Activated B cell treated with CpG ODN at 0.5 μM for 24 hours (primary cell): ENCODE results near the gene NFIC. TPM values are rescaled to one million over a fixed set of nuclear protein-coding genes. Genes with fewer than 3 reads are reported as not detected.
"Not testable (repeated sequence)": the region's sequence is repeated elsewhere in the genome, so short reads cannot be mapped to it uniquely, and the experiment has no call there.

Experiments
- ATAC-seq: fragments of 200-7000 bp; cut with Tn5 transposase; one replicate; pipeline ENCODE4 v1.10.0; 2021; ENCODE audit warnings: low read depth, mild to moderate bottlenecking, moderate library complexity
- CTCF ChIA-PET: fragments of 350-600 bp; sonication (Branson Sonifier 250); formaldehyde crosslinking; loops from one replicate; lab custom pipeline; 2021; ENCODE audit warnings: antibody characterized with exemption; lab: Charles Lee
- POLR2A ChIA-PET: fragments of 350-600 bp; sonication (Branson Sonifier 250); formaldehyde crosslinking; loops from one replicate; lab custom pipeline; 2021; ENCODE audit warnings: antibody characterized with exemption; lab: Charles Lee
- DNase-seq: peaks from one replicate; pipeline ENCODE4 v3.0.0; 2022
- H3K27ac Mint-ChIP-seq: one replicate; pipeline ENCODE4 v1.8.0; 2020; ENCODE audit warnings: mixed read lengths
- H3K27me3 Mint-ChIP-seq: one replicate; pipeline ENCODE4 v1.8.0; 2021; ENCODE audit warnings: mixed read lengths
- H3K36me3 Mint-ChIP-seq: one replicate; pipeline ENCODE4 v1.8.0; 2021; ENCODE audit warnings: low read depth, mixed read lengths
- H3K4me1 Mint-ChIP-seq: one replicate; pipeline ENCODE4 v1.8.0; 2021; ENCODE audit warnings: mixed read lengths
- H3K4me3 Mint-ChIP-seq: one replicate; pipeline ENCODE4 v1.8.0; 2020; ENCODE audit warnings: mild to moderate bottlenecking, mixed read lengths
- H3K9me3 Mint-ChIP-seq: one replicate; pipeline ENCODE4 v1.8.0; 2020; ENCODE audit warnings: mixed read lengths
- CTCF ChIP-seq: fragments of 200-600 bp; IDR thresholded peaks from one replicate; pipeline ENCODE4 v1.8.0; 2022; ENCODE audit warnings: antibody characterized with exemption, mild to moderate bottlenecking
- intact Hi-C: fragments of 100-400 bp; cut with micrococcal nuclease; formaldehyde crosslinking; loops from one replicate; pipeline ENCODE4 v1.15.1; 2024
- total RNA-seq: library from RNA; stranded (reverse); gene quantifications from 2 replicates; pipeline ENCODE4 v1.2.3, GENCODE V29; 2022

The NFIC gene
- total RNA-seq, 1 donor from 2014 or later, result 18.8 TPM

GRCh38 chr19:3336680-3337523 lies 29.5 kb upstream of the NFIC start:
- peaks cover 3% of the 10 kb centered on the region for H3K4me1 Mint-ChIP-seq
- no peak for DNase-seq
- H3K36me3 Mint-ChIP-seq, result no peaks in the 10 kb centered on the region
- H3K9me3 Mint-ChIP-seq, result no peaks in the 10 kb centered on the region
- peaks cover 18% of the 10 kb centered on the region for H3K27me3 Mint-ChIP-seq
- no peak overlapping the region for H3K4me3 Mint-ChIP-seq
- ChIA-PET CTCF (interaction anchor here (0.6 kb wide), 1 partner anchor 94 kb away, joined by 3 read pairs; no protein-coding TSS in a partner anchor), POLR2A (no interaction called here)
- no peak for ATAC-seq
- no peak for TF ChIP-seq CTCF
- intact Hi-C loops, result no loop called here
- no peak overlapping the region for H3K27ac Mint-ChIP-seq

- intact Hi-C loops, result no loop called here
- CTCF ChIA-PET, result no interaction called here
- POLR2A ChIA-PET, result interaction anchor here (0.7 kb wide), 1 partner anchor 1676 kb away, joined by 6 read pairs; no protein-coding TSS in a partner anchor
- peak; percentile 28 for ATAC-seq
- TF ChIP-seq CTCF, result no peak
- H3K36me3 Mint-ChIP-seq, result no peaks in the 10 kb centered on the region
- H3K27me3 Mint-ChIP-seq, result peaks cover 18% of the 10 kb centered on the region
- H3K9me3 Mint-ChIP-seq, result no peaks in the 10 kb centered on the region
- no peak for DNase-seq
- no peak overlapping the region for H3K27ac Mint-ChIP-seq
- H3K4me3 Mint-ChIP-seq, result no peak overlapping the region
- peaks cover 3% of the 10 kb centered on the region for H3K4me1 Mint-ChIP-seq
Observed at GRCh38 chr19:3338541-3339181, 27.7 kb upstream of the NFIC start.

GRCh38 chr19:3340340-3340739 lies 26.0 kb upstream of the NFIC start:
- ATAC-seq, result no peak

GRCh38 chr19:3342246-3342645 lies 24.1 kb upstream of the NFIC start:
- Mint-ChIP-seq H3K4me1 (peaks cover 6% of the 10 kb centered on the region), H3K27ac (no peak overlapping the region), H3K9me3 (no peaks in the 10 kb centered on the region), H3K36me3 (no peaks in the 10 kb centered on the region), H3K4me3 (no peak overlapping the region), H3K27me3 (peaks cover 12% of the 10 kb centered on the region)
- ATAC-seq, result no peak
- DNase-seq, result no peak
- TF ChIP-seq CTCF, result no peak
- intact Hi-C loops, result no loop called here
- POLR2A ChIA-PET, result no interaction called here
- CTCF ChIA-PET, result interaction anchor here (1.7 kb wide), 1 partner anchor 87 kb away, joined by 16 read pairs; no protein-coding TSS in a partner anchor

More at GRCh38 chr19:3340340-3340739, 26.0 kb upstream of the NFIC start:
- H3K27me3 Mint-ChIP-seq, result peaks cover 20% of the 10 kb centered on the region
- ChIA-PET CTCF (no interaction called here), POLR2A (no interaction called here)
- no peaks in the 10 kb centered on the region for H3K36me3 Mint-ChIP-seq
- intact Hi-C loops, result no loop called here
- no peaks in the 10 kb centered on the region for H3K9me3 Mint-ChIP-seq
- H3K4me1 Mint-ChIP-seq, result peaks cover 6% of the 10 kb centered on the region
- no peak for TF ChIP-seq CTCF
- no peak for DNase-seq
- H3K4me3 Mint-ChIP-seq, result no peak overlapping the region
- no peak overlapping the region for H3K27ac Mint-ChIP-seq

GRCh38 chr19:3342962-3343361 lies 23.4 kb upstream of the NFIC start:
- CTCF ChIA-PET, result interaction anchor here (1.4 to 1.7 kb wide), 2 partner anchors 19 to 87 kb away, joined by 3 to 16 read pairs; no protein-coding TSS in a partner anchor
- POLR2A ChIA-PET, H3K27ac Mint-ChIP-seq, intact Hi-C loops, H3K4me3 Mint-ChIP-seq, DNase-seq, H3K36me3 Mint-ChIP-seq, ATAC-seq, H3K9me3 Mint-ChIP-seq, H3K4me1 Mint-ChIP-seq: not testable (repeated sequence)
- peaks cover 12% of the 10 kb centered on the region for H3K27me3 Mint-ChIP-seq
